Stimulated activated memory B cell treated with anti-CD40 and anti-IgM and Interleukin-4, amounts not matched to agents 10 μg/mL and 1 μg/mL and 100 μg/mL, for 72 hours (primary cell): Measurements from ENCODE around the gene ADAMTS8.
A peak's percentile ranks its signal among the peaks of the same experiment; 100 is the strongest.

Experiments
- ATAC-seq: fragments of 150-1000 bp; cut with Tn5 transposase; 2 replicates; pipeline ENCODE4 v1.10.0; 2021
- H3K27ac Mint-ChIP-seq: one replicate; pipeline ENCODE4 v1.8.0; 2022; ENCODE audit warnings: mild to moderate bottlenecking, mixed read lengths
- H3K27me3 Mint-ChIP-seq: one replicate; pipeline ENCODE4 v1.8.0; 2022; ENCODE audit warnings: mixed read lengths
- H3K36me3 Mint-ChIP-seq: one replicate; pipeline ENCODE4 v1.8.0; 2022; ENCODE audit warnings: mixed read lengths
- H3K4me1 Mint-ChIP-seq: one replicate; pipeline ENCODE4 v1.8.0; 2022; ENCODE audit warnings: mixed read lengths
- H3K4me3 Mint-ChIP-seq: one replicate; pipeline ENCODE4 v1.8.0; 2022; ENCODE audit warnings: mild to moderate bottlenecking, moderate library complexity, mixed read lengths
- H3K9me3 Mint-ChIP-seq: one replicate; pipeline ENCODE4 v1.8.0; 2022; ENCODE audit warnings: mixed read lengths

ADAMTS8 gene

DNA sequence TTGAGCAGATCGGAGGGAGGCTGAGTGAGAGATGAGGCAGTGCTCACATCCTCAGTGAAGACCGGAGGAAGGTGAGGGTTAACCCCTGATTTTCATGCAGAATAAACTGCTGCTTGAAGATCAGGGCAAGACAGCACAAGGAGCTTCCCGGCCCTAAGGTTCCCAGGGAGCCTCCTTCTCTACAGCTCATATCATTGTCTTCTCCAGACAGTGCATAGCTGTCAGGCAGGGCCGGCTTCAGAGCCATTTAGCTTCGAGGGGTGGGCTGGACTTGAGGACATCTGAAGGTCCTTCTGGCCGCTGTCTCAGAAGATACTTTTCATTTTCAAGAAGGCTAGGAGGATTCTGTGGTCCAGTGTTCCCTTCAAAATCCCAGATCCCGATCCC is 7.2 kb downstream of the ADAMTS8 start:
- no peak for ATAC-seq
- peaks cover 84% of the 10 kb centered on the region for H3K27me3 Mint-ChIP-seq

DNA sequence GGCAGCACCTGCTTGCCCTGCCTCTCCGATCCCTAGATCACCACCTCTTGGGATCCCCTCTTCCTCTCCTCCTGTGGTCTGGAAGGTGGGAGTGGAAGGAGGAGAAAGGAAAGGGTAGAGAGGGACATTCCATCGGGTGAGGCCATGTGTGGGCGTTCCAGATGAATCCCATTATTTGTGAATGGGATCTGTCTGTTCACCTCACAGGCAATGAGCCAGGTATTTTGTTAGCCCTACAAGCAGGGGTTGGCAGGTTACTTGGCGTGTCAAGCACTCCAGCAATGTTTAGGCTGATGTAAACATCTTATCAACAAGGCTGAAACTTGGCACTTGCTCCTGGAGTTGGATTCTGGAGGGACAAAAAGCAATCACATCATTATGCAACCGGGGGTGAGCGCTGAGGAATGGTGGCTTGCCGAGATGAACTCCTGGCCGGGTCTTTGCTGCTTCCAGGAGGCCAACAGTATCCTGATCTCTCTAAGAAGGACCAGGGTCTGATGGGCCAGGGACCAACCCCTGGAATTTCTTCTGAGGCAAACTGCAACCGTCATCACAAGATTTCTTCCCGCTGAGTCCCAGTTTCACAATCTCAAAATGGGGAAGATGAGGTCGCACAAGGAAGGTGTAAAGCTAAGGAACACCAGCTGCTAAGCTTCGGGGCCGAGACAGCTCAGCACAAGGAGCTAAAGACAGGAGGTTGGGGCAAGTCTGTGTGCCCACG is 7.8 kb downstream of the ADAMTS8 start:
- Mint-ChIP-seq H3K27ac (no peak overlapping the region), H3K9me3 (no peaks in the 10 kb centered on the region), H3K27me3 (peaks cover 84% of the 10 kb centered on the region), H3K36me3 (no peaks in the 10 kb centered on the region), H3K4me3 (no peak overlapping the region), H3K4me1 (no peaks in the 10 kb centered on the region)
- no peak for ATAC-seq

More for the DNA sequence above, 7.2 kb downstream of the ADAMTS8 start:
- Mint-ChIP-seq H3K36me3 (no peaks in the 10 kb centered on the region), H3K4me3 (no peak overlapping the region), H3K9me3 (no peaks in the 10 kb centered on the region), H3K4me1 (no peaks in the 10 kb centered on the region), H3K27ac (no peak overlapping the region)

DNA sequence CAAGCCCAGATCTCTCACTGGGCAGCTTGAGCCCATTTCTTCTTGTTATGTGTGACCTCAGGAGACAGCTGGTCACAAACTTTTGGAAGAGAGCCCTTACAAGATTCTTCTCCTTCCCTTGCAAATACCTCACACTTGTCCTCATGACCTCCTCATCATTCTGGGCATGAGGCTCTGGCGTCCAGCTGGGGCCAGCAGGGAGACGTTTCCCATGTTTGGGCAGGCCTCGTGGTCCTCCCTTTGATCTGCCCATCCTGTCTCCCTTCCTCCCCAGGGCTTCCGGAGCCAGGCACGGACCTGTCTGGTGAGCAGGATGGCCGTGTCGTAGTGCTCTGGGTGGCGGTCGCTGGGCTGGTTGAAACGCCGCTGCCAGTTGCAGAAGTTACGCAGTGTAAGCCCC is 9.7 kb downstream of the ADAMTS8 start:
- no peak for ATAC-seq
- Mint-ChIP-seq H3K4me1 (peaks cover 5% of the 10 kb centered on the region), H3K36me3 (no peaks in the 10 kb centered on the region), H3K9me3 (no peaks in the 10 kb centered on the region), H3K4me3 (no peak overlapping the region), H3K27me3 (peaks cover 79% of the 10 kb centered on the region), H3K27ac (no peak overlapping the region)

DNA sequence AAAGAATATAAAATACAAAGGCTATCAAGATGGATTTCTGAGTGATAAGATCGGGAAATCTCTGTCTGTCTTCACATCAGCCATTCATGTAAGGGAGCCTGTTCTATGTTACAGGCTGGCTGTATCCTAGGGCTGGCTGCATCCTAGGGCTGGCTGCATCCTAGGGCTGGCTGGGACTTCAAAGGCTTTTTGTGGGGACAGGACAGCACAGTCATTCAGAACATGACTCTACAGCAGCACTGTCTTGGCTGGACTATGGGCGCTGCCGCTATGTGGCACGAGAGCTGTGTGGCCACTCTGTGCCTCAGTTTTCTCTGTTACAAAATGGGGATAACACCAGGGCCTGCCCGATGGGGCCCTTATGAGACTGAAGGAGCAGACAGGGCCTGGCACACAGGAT is 10.2 kb downstream of the ADAMTS8 start:
- Mint-ChIP-seq H3K9me3 (no peaks in the 10 kb centered on the region), H3K4me3 (no peak overlapping the region), H3K27me3 (peaks cover 79% of the 10 kb centered on the region), H3K27ac (no peak overlapping the region), H3K4me1 (peaks cover 5% of the 10 kb centered on the region), H3K36me3 (no peaks in the 10 kb centered on the region)
- no peak for ATAC-seq

DNA sequence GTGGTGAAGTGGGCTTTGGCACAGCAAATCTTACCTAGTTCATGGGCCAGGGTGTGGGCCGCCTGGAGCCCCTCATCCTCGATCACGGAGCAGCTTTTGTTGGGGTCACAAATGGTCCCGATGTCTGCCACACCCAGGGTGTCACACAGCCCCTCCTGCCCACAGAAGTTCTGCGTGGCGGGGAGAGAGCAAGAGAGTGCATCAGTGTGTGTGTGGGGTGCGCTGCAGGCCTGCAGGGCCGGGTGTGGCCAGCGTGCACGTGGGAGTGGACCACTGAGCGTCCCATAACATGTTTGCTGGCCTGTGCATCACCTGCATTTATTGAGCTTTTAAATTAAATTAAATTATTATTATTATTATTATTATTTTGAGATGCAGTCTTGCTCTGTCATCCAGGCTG is 11.5 kb downstream of the ADAMTS8 start:
- Mint-ChIP-seq H3K9me3 (no peaks in the 10 kb centered on the region), H3K4me1 (peaks cover 5% of the 10 kb centered on the region), H3K27me3 (peaks cover 66% of the 10 kb centered on the region), H3K27ac (no peak overlapping the region), H3K4me3 (no peak overlapping the region), H3K36me3 (no peaks in the 10 kb centered on the region)
- ATAC-seq = no peak

DNA sequence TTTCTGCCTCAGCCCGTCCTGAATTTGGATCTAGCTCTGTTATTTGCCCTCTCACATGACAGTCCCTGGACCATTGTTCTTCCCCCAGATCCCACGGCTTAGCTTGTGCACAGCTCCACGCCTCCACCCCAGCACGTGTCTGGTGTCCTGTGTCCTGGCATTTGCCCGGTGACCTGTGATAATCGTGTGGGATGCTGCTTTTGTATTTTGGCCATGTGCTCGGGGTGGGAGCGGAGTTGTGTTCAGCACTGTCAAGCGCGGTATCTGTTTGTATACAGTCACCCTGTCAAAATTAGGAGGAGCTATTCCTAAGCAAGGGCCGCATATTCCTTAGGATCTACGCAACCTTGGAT is 11.9 kb downstream of the ADAMTS8 start:
- H3K36me3 Mint-ChIP-seq = no peaks in the 10 kb centered on the region
- H3K4me3 Mint-ChIP-seq = no peak overlapping the region
- no peaks in the 10 kb centered on the region for H3K9me3 Mint-ChIP-seq
- no peak for ATAC-seq
- H3K27me3 Mint-ChIP-seq = peaks cover 66% of the 10 kb centered on the region
- no peak overlapping the region for H3K27ac Mint-ChIP-seq
- peaks cover 5% of the 10 kb centered on the region for H3K4me1 Mint-ChIP-seq

DNA sequence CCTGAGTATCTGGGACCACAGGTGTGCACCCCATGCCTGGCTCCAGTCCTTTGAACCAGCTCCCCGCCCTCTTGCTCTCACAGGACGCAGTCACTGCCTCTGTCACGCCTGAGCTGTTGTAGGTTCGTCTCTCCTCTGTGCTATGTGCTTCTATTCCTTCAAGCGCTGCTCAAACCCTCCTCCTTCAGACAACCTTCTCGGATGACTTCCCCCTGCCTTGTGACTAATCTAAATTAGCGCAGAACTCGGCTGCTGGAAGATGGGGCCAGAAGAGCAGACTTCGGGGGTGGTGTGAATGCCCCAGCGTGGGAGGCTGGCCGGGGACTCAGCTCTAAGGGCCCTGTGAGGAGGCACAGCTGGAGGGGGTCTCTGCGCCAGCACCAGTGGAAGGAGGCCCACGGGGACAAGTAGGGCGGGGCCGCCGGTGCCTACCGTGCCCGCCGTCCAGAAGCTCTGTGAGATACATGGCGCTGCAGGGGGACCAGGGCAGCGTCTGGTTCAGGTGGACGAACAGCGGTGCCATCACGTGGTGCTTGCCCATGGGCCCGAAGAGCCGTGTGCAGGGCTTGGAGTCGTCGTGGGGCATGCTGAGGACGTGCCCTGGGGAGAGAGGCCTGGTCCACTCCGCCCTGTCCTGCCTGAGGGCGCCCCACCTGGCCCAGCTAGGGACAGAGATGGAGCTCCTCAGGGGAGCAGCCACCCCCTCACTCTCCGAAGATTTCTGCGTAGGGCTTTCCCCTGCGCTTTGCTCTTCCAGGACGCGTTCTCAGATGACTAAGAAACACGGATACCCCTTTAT is 12.5 kb downstream of the ADAMTS8 start:
- H3K27me3 Mint-ChIP-seq = peaks cover 66% of the 10 kb centered on the region
- no peaks in the 10 kb centered on the region for H3K36me3 Mint-ChIP-seq
- no peaks in the 10 kb centered on the region for H3K9me3 Mint-ChIP-seq
- no peak overlapping the region for H3K4me3 Mint-ChIP-seq
- H3K27ac Mint-ChIP-seq = no peak overlapping the region
- peaks cover 5% of the 10 kb centered on the region for H3K4me1 Mint-ChIP-seq
- peak; percentile 12 for ATAC-seq

DNA sequence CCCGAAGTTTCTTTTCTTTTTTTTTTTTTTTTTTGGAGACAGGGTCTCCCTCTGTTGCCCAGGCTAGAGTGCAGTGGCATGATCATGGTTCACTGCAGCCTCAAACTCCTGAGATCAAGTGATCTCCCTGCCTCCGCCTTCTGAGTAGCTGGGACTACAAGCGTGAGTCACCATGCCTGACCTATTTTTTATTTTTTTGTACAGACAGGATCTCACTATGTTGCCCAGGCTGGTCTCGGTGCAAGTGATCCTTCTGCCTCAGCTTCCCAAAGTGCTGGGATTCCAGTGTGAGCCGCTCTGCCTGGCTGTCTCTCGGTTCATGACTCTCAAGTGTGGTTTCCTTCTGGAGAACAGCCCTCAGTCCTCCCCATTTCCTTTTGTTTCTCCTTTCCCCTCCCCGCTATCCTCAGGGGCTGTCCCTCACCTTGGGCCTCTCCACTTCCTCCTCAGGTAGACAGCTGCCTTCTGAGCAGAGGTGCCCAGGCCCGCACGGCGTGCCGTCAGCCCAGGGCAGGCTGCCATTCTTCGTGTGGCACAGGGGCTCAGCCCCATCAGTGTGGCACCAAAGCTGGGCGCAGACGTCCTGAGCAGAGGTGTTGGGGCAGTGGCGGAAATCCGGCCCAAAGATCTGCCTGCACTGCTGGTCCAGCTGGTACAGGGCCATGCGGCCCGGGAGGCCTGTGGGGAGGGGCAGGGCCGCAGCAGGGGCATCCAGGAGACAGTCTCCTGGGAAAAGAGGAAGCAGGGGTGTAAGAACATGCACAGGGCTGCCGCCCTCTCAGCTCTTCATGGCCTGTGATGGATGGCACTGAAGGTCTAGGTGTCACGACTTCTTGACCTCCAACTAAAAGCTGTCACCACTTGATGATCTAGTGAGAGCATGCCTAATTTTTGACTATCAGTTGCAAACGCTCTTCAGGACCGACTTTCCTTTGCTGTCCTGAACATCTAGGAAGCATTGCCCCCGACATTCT is 14.0 kb downstream of the ADAMTS8 start:
- Mint-ChIP-seq H3K4me1 (peaks cover 5% of the 10 kb centered on the region), H3K9me3 (no peaks in the 10 kb centered on the region), H3K27me3 (peaks cover 68% of the 10 kb centered on the region), H3K4me3 (no peak overlapping the region), H3K36me3 (no peaks in the 10 kb centered on the region), H3K27ac (no peak overlapping the region)
- no peak for ATAC-seq

DNA sequence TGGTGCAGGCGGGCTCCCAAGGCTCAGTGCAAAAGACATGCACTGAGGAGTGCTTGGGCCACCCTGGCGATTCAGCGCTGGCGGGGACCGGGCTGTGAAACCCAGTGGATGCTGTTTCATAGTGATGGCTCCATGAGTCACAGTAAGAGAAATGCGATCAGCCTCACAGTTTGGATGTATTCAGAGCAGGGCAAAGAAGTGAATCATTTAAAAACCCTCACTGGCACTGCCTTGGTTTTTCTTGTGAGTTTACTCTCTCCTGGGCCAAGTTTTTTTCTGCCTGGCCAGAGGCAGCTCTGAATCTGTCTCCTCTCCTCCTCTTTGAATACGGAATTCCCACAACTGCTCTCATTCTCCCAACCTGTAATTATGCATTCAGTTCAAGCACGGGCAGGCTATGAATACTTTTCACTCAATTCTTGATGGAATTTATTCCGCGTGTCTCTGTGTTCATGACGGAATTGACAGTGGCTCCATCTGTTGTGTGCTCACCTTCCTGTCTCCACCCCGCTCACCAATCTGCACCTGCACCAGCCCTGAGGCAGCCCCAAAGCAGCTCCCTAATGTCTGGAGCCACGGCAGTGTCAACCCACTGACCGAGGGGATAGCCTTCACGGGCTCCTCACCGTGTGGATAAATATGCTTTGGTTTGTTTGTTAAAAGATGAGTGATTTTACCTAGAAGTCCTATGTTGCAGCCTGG is 14.9 kb downstream of the ADAMTS8 start:
- Mint-ChIP-seq H3K36me3 (no peaks in the 10 kb centered on the region), H3K4me1 (peaks cover 5% of the 10 kb centered on the region), H3K27me3 (peaks cover 65% of the 10 kb centered on the region), H3K4me3 (no peak overlapping the region), H3K9me3 (no peaks in the 10 kb centered on the region), H3K27ac (no peak overlapping the region)
- ATAC-seq = no peak

DNA sequence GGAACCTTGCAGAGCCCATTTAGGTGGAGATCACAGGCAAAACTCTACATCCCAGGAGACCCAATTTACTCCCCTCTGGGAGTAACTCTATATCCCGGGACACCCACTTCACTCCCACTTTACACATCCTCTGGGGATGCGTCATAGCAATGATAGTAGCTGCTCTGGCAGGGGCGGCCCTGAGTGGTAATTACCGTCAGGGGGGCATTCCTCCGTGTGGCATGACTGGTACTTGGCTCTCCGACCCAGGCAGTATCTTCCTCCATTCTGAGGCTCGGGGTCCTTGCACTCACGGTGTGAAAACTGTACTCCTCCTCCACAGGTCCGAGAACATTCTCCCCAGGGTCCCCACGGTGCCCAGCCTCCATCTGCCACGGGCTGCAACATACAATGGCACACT is 17.2 kb downstream of the ADAMTS8 start:
- H3K9me3 Mint-ChIP-seq = no peaks in the 10 kb centered on the region
- no peak overlapping the region for H3K4me3 Mint-ChIP-seq
- H3K27ac Mint-ChIP-seq = no peak overlapping the region
- no peak for ATAC-seq
- no peaks in the 10 kb centered on the region for H3K36me3 Mint-ChIP-seq
- H3K4me1 Mint-ChIP-seq = peaks cover 5% of the 10 kb centered on the region
- peaks cover 54% of the 10 kb centered on the region for H3K27me3 Mint-ChIP-seq

DNA sequence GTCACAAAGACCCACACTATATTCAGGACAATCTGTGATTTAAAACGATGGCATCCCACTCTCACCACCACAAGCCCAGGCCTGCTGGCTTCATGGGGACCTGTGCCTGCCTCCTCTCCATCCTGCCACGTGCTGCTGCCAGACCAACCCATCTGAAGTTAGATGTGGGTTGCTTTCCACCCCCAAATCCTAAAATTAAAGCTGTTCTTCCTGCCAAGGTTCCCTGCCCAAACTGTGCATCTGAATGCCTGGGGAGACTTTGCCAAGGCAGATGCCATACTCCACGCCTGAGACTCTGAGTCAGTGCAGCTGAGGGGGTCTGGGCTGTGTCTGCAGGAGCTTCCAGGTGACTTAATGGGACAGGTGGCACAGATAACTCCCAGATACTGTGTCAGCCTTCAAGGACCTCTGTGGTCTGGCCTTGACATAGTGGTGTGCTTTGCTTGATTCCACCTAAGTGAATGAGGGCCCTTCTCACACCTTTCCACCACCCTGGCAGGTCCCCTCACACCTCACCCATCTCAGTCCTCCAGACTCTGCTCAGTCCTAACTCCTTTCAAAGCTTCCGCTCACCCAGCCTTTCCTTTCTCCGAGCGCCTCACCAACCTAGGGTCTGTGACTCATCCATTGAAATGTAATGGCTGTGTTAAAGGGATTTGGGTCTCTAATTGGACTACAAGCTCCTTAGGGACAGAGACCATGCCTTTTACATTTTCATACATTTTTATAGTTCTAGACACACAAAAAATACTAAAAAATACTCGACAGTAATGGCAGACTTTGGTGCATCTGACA is 18.6 kb downstream of the ADAMTS8 start:
- H3K9me3 Mint-ChIP-seq = no peaks in the 10 kb centered on the region
- peaks cover 59% of the 10 kb centered on the region for H3K27me3 Mint-ChIP-seq
- no peak overlapping the region for H3K4me3 Mint-ChIP-seq
- H3K27ac Mint-ChIP-seq = no peak overlapping the region
- H3K36me3 Mint-ChIP-seq = no peaks in the 10 kb centered on the region
- H3K4me1 Mint-ChIP-seq = peaks cover 5% of the 10 kb centered on the region
- ATAC-seq = no peak

DNA sequence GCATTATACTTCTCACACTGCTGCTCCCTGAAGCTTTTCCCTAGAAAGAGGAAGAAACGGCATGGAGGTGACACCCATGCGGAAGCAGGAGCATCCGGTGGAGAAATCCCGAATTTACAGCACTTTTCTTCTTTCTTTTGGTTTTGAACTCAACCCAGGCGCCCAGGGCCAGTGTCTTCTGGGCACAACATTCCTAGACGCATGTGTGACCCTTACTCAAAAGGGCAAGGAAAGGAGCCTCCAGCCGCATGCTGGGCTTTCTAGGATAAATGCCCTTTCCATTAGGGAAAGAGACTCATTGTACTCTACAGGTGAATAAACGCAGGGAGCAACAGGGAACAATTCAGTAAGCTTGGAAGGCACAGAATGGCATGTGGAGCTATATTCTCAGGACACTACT is 19.5 kb downstream of the ADAMTS8 start:
- no peak overlapping the region for H3K4me3 Mint-ChIP-seq
- H3K9me3 Mint-ChIP-seq = no peaks in the 10 kb centered on the region

DNA sequence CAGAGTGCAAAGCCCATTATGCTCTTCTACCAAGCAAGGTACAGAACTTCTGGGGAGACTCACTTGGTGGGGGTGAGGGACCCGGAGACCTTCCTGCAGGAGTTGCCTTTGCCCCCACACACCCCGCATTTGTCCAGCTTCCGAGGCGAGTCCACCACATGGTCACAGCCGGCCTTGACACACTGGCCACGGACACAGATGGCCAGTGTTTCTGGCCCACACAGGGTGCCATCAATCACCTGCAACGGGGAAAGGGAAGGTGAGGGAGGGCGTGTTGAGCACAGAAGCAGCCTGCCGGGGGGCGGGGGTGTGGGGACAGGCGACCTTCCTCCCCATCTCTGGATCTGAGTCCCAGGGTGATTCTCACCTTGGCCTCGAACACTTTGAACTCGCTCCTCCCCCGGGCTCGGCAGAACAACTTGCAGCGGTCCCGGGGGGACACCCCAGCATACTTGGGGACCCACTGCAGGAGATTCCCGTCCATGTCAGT is 20.0 kb downstream of the ADAMTS8 start:
- Mint-ChIP-seq H3K9me3 (no peaks in the 10 kb centered on the region), H3K27ac (no peak overlapping the region), H3K27me3 (peaks cover 57% of the 10 kb centered on the region), H3K36me3 (no peaks in the 10 kb centered on the region), H3K4me1 (no peaks in the 10 kb centered on the region), H3K4me3 (no peak overlapping the region)
- ATAC-seq = no peak

More for the DNA sequence above, 19.5 kb downstream of the ADAMTS8 start:
- Mint-ChIP-seq H3K4me1 (no peaks in the 10 kb centered on the region), H3K36me3 (no peaks in the 10 kb centered on the region), H3K27me3 (peaks cover 57% of the 10 kb centered on the region), H3K27ac (no peak overlapping the region)
- ATAC-seq = no peak

DNA sequence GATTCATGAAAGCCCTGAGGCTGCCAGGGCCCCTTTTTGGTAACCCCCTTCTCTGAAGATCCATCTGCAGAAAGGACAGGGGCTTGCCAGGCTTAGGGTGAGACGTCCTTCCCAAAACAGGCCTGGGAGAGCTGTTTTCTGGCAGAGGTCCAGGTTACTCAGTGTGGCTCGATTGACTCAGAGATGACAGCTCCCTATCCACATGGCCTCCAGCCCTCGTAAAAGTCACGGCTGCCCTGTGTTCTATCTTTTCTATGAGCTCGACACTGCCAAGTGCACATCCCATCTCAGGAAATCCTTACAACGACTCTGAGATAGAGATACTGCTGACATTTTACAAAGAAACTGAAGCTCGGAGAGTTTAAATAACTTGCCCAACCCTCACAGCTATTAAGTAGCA is 20.4 kb downstream of the ADAMTS8 start:
- H3K9me3 Mint-ChIP-seq = no peaks in the 10 kb centered on the region
- peaks cover 61% of the 10 kb centered on the region for H3K27me3 Mint-ChIP-seq
- H3K4me3 Mint-ChIP-seq = no peak overlapping the region
- H3K27ac Mint-ChIP-seq = no peak overlapping the region
- H3K36me3 Mint-ChIP-seq = no peaks in the 10 kb centered on the region
- ATAC-seq = no peak
- no peaks in the 10 kb centered on the region for H3K4me1 Mint-ChIP-seq
